ENCODE results near the gene NECTIN3. TPM values are rescaled to one million over a fixed set of nuclear protein-coding genes. Genes with fewer than 3 reads are reported as not detected.

The NECTIN3 gene
- total RNA-seq, 2 donors from 2014 or later: 25.3 to 63.8 TPM

DNA sequence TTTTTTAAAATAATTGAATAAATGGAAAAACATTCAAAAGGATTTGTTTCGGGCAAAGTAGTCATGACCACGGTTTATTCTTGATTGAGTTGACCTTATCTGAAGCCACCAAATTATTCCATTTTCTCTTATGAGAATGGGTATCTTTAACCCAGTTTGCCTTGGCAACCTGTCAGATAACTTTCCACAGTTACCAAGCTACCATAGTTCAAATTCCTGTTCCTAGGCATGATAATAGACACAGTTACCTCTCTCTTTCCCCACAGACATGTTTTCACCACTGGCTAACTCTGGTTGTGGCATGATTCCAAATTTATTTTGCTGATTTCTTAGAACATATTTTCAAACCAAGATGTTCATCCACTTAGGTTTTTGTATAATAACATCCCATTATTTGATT, 84.9 kb downstream of the NECTIN3 start:
- TF ChIP-seq CTCF (IDR thresholded peaks at IDR 0.05) (no peak), POLR2AphosphoS5 (IDR thresholded peaks at IDR 0.05) (no peak), POLR2A (IDR thresholded peaks at IDR 0.05) (no peak)

DNA sequence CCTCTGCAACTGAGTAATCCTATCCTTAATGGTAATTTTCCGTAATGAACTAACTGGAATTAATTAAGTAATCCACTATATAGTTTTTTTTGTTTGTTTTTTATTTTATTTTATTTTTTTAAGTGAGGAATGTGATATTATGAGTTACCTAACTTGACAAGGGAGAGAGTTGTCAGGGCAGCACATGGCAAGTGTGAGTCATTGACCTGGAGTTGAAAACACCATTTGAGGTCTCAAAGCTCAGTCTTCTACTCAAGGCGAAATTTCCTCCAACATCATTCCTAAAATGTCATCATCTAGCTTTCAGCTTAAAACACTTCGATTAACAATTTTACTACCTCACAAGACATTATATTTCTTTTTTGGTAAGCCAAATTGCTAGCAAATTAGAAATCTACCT, 87.8 kb downstream of the NECTIN3 start:
- DNase-seq (ENCODE audit: low spot score): no peak
- 97% methylated on average over 3 of the region's 3 CpGs for whole genome bisulfite sequencing
- Histone ChIP-seq H3K4me1 (replicated peaks) (no peaks in the 10 kb centered on the region), H3K27me3 (replicated peaks; ENCODE audit: insufficient read depth) (no peaks in the 10 kb centered on the region), H3K27ac (no peak overlapping the region), H3K4me3 (no peak overlapping the region), H3K9me3 (no peaks in the 10 kb centered on the region), H3K36me3 (no peaks in the 10 kb centered on the region)
- no peak for TF ChIP-seq CTCF (IDR thresholded peaks at IDR 0.05)
- no peak for TF ChIP-seq POLR2AphosphoS5 (IDR thresholded peaks at IDR 0.05)
- no peak for TF ChIP-seq POLR2A (IDR thresholded peaks at IDR 0.05)
- intact Hi-C loops (cut with DNase I): no loop called here

More for the DNA sequence above, 84.9 kb downstream of the NECTIN3 start:
- Histone ChIP-seq H3K9me3 (no peaks in the 10 kb centered on the region), H3K4me1 (replicated peaks) (no peaks in the 10 kb centered on the region), H3K36me3 (no peaks in the 10 kb centered on the region), H3K27ac (no peak overlapping the region), H3K27me3 (replicated peaks; ENCODE audit: insufficient read depth) (no peaks in the 10 kb centered on the region), H3K4me3 (no peak overlapping the region)
- intact Hi-C loops (cut with DNase I): no loop called here
- 94% methylated on average over 2 of the region's 2 CpGs for WGBS
- DNase-seq (ENCODE audit: low spot score): no peak

- Histone ChIP-seq H3K4me1 (replicated peaks) (no peaks in the 10 kb centered on the region), H3K9me3 (no peaks in the 10 kb centered on the region), H3K27me3 (replicated peaks; ENCODE audit: insufficient read depth) (no peaks in the 10 kb centered on the region), H3K27ac (no peak overlapping the region), H3K4me3 (no peak overlapping the region), H3K36me3 (no peaks in the 10 kb centered on the region)
- DNase-seq (ENCODE audit: low spot score): no peak
- TF ChIP-seq CTCF (IDR thresholded peaks at IDR 0.05): no peak
- no peak for TF ChIP-seq POLR2AphosphoS5 (IDR thresholded peaks at IDR 0.05)
- TF ChIP-seq POLR2A (IDR thresholded peaks at IDR 0.05): no peak
- intact Hi-C loops (cut with DNase I): no loop called here
- 93% methylated on average over 3 of the region's 3 CpGs for WGBS
Measured at GRCh38 chr3:111164621-111165020, 93.0 kb downstream of the NECTIN3 start.

DNA sequence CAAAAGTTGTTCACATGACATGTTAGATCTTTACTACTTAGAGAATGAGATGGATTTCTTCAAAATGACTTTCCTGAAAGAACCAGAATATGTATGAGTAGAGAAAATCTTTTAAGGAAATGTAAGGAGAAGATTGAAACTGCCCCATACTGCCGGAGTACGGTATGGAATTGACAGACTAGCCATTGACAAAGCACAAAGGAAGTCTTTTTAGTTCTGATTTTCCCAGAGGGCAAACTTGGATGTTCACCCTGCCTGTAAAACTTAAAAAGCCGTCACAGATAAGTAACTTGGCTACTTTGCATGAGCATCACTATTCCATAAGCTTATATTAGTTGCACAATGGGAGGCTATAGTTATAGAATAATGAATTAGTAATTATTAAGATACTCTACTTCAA, 93.8 kb downstream of the NECTIN3 start:
- H3K9me3 ChIP-seq: no peaks in the 10 kb centered on the region
- no peak for DNase-seq (ENCODE audit: low spot score)
- H3K27ac ChIP-seq: no peak overlapping the region
- no peaks in the 10 kb centered on the region for H3K36me3 ChIP-seq
- 60% methylated on average over 3 of the region's 3 CpGs for WGBS
- no peaks in the 10 kb centered on the region for H3K4me1 ChIP-seq (replicated peaks)
- no peak overlapping the region for H3K4me3 ChIP-seq
- H3K27me3 ChIP-seq (replicated peaks; ENCODE audit: insufficient read depth): no peaks in the 10 kb centered on the region
- intact Hi-C loops (cut with DNase I): no loop called here
- TF ChIP-seq POLR2A (IDR thresholded peaks at IDR 0.05) (no peak), POLR2AphosphoS5 (IDR thresholded peaks at IDR 0.05) (no peak), CTCF (IDR thresholded peaks at IDR 0.05) (no peak)

DNA sequence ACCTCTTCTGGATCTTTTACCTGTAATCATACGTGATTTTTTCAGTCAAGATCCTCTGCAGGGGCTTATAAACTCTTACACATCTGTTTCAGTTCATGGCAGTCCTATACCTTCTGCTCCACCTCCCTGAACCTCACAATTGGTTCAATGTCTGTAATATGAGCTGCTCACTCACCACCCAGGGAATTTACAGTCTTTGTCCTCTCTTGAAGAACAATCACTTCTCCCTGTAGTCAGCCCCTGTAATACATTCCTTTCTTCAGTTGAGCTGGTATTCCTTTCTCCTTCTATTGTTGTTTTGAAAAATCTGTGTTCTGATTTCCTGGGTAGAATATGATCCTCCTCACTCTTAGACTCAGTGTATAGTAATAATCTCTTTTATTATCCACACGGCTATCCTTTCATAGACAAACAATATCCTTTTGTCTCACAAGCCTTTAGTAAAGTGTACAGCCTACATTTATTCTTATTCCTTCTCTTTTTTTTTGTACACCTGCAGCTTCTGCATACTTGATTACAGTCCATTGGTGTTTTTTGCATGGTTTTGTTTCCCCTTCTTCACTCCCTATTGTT, 101.8 kb downstream of the NECTIN3 start:
- 51% methylated on average over 2 of the region's 2 CpGs for WGBS
- H3K27me3 ChIP-seq (replicated peaks; ENCODE audit: insufficient read depth): no peaks in the 10 kb centered on the region

More for the DNA sequence above, 101.8 kb downstream of the NECTIN3 start:
- no peak for DNase-seq (ENCODE audit: low spot score)
- Histone ChIP-seq H3K4me1 (replicated peaks) (no peaks in the 10 kb centered on the region), H3K9me3 (no peaks in the 10 kb centered on the region), H3K27ac (no peak overlapping the region), H3K36me3 (no peaks in the 10 kb centered on the region), H3K4me3 (no peak overlapping the region)
- intact Hi-C loops (cut with DNase I): no loop called here
- TF ChIP-seq CTCF (IDR thresholded peaks at IDR 0.05) (no peak), POLR2AphosphoS5 (IDR thresholded peaks at IDR 0.05) (no peak), POLR2A (IDR thresholded peaks at IDR 0.05) (no peak)

Measured in prostate gland (tissue), 2 donors.